ENCODE data around the gene MYH8.

DNA sequence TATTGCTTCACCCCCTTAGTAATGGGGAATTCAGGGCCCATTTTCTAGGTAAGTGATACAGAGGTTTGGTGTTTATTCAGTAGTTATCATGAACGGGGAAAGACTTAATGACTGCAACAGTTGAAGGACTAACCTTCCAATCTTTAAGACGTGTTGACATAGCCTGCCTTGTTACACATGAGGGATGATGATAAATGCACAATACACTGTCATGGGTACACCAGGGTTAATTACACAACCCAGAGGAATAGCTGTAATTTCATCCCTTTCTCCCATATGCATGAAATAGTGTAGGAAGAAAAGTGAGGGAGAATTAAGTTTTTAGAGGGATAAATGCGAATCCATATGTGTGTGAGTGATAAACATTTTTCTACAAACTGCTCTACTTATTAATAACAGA is 37.0 kb upstream of the MYH8 start:
- TF ChIP-seq, protein P1, sequence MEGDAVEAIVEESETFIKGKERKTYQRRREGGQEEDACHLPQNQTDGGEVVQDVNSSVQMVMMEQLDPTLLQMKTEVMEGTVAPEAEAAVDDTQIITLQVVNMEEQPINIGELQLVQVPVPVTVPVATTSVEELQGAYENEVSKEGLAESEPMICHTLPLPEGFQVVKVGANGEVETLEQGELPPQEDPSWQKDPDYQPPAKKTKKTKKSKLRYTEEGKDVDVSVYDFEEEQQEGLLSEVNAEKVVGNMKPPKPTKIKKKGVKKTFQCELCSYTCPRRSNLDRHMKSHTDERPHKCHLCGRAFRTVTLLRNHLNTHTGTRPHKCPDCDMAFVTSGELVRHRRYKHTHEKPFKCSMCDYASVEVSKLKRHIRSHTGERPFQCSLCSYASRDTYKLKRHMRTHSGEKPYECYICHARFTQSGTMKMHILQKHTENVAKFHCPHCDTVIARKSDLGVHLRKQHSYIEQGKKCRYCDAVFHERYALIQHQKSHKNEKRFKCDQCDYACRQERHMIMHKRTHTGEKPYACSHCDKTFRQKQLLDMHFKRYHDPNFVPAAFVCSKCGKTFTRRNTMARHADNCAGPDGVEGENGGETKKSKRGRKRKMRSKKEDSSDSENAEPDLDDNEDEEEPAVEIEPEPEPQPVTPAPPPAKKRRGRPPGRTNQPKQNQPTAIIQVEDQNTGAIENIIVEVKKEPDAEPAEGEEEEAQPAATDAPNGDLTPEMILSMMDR (IDR thresholded peaks at IDR 0.05 in 8 of 11, conservative IDR thresholded peaks at IDR 0.05 in 3 of 11) = no peak
- TF ChIP-seq POLR2AphosphoS5 (IDR thresholded peaks at IDR 0.05) = no peak

All from spleen (tissue), 7 donors.